MM.1S (cell line): ENCODE measurements around the gene HCLS1.

ENCODE experiments used
- EZH2phosphoT487 ChIP-seq: fragments of 300-600 bp; sonication (generic); IDR thresholded peaks from 2 replicates; pipeline ENCODE4 v1.6.1; 2018; ENCODE audit warnings: antibody characterized with exemption, low read length
- TF ChIP-seq, protein P1 (sequence below): fragments of 300-600 bp; sonication (generic); IDR thresholded peaks from 2 replicates; pipeline ENCODE4 v1.5.1; 2016; ENCODE audit warnings: antibody characterized with exemption, low read length, mixed read lengths

DNA sequence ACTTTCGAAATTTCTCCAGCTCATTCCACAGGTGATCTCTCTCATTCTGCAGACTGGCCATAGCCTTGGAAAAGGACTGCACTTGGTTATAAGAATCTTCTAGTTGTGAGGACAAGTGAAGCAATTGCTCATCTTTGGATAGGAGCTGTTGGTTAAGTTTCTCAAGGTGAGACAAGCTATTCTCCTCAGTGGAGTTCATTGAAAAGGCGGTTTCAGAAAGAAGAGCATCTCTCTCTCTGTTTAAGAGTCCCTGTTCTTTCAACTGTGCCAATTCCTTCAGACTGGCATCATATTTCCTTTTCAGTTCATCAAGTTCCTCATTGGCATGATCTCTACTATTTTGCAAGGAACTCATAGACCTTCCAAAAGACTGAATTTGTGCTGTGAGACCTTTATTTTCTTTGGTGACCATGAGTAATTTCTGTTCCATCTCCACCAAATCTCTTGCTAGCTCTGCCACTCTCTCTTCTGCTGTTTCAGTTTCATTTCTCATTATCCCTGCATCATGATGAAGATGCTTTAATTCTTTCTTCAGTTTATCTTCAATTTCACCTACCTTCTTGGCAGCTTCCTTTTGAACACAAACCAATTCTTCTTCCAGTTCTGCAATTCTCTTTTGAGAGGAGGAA lies 30.2 kb upstream of the HCLS1 start:
- TF ChIP-seq EZH2phosphoT487: no peak
- TF ChIP-seq, protein P1, sequence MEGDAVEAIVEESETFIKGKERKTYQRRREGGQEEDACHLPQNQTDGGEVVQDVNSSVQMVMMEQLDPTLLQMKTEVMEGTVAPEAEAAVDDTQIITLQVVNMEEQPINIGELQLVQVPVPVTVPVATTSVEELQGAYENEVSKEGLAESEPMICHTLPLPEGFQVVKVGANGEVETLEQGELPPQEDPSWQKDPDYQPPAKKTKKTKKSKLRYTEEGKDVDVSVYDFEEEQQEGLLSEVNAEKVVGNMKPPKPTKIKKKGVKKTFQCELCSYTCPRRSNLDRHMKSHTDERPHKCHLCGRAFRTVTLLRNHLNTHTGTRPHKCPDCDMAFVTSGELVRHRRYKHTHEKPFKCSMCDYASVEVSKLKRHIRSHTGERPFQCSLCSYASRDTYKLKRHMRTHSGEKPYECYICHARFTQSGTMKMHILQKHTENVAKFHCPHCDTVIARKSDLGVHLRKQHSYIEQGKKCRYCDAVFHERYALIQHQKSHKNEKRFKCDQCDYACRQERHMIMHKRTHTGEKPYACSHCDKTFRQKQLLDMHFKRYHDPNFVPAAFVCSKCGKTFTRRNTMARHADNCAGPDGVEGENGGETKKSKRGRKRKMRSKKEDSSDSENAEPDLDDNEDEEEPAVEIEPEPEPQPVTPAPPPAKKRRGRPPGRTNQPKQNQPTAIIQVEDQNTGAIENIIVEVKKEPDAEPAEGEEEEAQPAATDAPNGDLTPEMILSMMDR: no peak
